ENCODE results near the gene MIB2. TPM values are rescaled to one million over a fixed set of nuclear protein-coding genes. Genes with fewer than 3 reads are reported as not detected.

The MIB2 gene
- total RNA-seq, result 105 and 108 TPM in 2 replicates
- long read RNA-seq, result 0 reads

DNA sequence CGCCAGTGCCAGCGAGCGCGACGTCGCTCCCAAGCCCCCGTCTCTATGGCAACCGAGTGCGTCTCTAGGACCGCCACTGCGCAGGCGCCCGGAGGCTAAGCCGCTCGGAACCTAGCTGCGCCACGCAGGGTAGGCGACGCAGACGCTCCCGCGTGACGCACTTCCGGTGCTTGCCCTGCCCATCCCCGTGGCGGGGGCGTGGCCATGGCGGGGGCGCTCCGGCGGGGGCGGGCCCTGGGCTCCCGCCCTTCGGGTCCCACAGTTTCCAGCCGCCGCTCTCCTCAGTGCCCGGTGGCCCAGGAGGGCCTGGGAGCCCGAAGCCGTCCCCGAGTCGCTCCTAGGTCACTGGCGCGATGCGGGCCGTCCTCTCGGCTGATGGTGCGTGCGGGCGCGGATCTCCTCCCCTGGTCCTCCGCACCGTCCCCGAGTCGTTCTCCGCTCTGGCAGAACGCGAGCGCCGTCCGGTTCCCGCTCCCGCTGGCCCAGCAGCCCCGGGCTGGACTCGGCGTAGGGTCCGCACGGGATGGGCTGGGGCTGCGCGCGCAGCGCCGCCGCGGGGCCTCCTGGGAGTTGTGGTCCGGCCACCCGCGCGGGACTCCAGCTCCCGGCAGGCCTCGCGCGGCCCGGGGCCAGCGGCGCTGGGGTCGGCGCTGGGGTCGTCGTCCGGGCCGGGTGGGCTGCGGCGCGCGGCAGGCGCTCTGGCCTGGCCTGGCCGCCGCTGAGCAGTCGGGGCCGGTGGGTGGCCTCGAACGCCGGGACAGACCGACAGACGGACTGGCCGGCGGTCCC, at the start of gene MIB2:
Gene MIB2, plus strand, starts transcription at position 245 of the 789 bp plus-strand sequence. CDS start 7,953 bp downstream, outside the sequence.
- Mint-ChIP-seq H3K27me3 (ENCODE audit: unreplicated experiment) (no peaks in the 10 kb centered on the region), H3K36me3 (ENCODE audit: unreplicated experiment) (peaks cover 6% of the 10 kb centered on the region), H3K4me3 (ENCODE audit: unreplicated experiment) (peak within 1 kb of the TSS; percentile 87), H3K4me1 (ENCODE audit: unreplicated experiment) (peaks cover 34% of the 10 kb centered on the region), H3K9me3 (ENCODE audit: unreplicated experiment) (no peaks in the 10 kb centered on the region), H3K27ac (ENCODE audit: unreplicated experiment) (peak within 1 kb of the TSS; percentile 81)
- peak; percentile 99 for DNase-seq (ENCODE audit: extremely low spot score, unreplicated experiment)
- TF ChIP-seq, protein P1, sequence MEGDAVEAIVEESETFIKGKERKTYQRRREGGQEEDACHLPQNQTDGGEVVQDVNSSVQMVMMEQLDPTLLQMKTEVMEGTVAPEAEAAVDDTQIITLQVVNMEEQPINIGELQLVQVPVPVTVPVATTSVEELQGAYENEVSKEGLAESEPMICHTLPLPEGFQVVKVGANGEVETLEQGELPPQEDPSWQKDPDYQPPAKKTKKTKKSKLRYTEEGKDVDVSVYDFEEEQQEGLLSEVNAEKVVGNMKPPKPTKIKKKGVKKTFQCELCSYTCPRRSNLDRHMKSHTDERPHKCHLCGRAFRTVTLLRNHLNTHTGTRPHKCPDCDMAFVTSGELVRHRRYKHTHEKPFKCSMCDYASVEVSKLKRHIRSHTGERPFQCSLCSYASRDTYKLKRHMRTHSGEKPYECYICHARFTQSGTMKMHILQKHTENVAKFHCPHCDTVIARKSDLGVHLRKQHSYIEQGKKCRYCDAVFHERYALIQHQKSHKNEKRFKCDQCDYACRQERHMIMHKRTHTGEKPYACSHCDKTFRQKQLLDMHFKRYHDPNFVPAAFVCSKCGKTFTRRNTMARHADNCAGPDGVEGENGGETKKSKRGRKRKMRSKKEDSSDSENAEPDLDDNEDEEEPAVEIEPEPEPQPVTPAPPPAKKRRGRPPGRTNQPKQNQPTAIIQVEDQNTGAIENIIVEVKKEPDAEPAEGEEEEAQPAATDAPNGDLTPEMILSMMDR (IDR thresholded peaks at IDR 0.05), result no peak

DNA sequence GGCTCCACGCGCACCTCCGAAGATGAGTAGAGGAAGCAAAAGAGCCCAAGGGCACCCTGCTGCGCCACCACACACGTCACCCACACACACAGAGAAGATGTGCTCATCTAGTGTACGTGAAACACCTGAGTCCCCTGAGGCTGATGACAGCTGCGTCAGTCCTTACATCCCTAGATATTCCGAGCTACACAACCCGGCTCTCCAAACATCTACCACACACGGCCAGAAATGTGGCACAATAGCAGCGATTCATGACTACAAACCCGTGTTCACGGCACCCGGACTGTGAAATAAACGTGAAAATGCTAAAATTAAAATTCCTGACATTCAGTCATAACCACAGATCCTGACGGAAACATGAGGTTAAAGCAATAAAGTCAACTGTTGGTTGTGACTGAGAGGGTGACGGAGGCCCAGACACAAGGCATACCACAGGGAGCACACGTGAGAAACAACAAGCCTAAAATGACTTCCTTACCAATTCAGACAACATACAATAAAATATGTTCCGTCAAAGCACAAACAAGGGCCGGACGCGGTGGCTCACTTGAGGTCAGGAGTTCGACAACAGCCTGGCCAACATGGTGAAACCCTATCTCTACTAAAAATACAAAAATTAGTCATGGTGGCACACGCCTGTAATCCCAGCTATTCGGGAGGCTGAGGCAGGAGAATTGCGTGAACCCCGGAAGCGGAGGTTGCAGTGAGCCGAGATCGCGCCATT, 48.0 kb upstream of the MIB2 start:
- H3K27ac Mint-ChIP-seq (ENCODE audit: unreplicated experiment), result no peak overlapping the region
- H3K36me3 Mint-ChIP-seq (ENCODE audit: unreplicated experiment), result peaks cover 25% of the 10 kb centered on the region
- DNase-seq (ENCODE audit: extremely low spot score, unreplicated experiment), result no peak
- H3K27me3 Mint-ChIP-seq (ENCODE audit: unreplicated experiment), result no peaks in the 10 kb centered on the region
- H3K4me1 Mint-ChIP-seq (ENCODE audit: unreplicated experiment), result peaks cover 20% of the 10 kb centered on the region
- H3K9me3 Mint-ChIP-seq (ENCODE audit: unreplicated experiment), result no peaks in the 10 kb centered on the region
- no peak overlapping the region for H3K4me3 Mint-ChIP-seq (ENCODE audit: unreplicated experiment)
- TF ChIP-seq, protein P1 (IDR thresholded peaks at IDR 0.05), result no peak

DNA sequence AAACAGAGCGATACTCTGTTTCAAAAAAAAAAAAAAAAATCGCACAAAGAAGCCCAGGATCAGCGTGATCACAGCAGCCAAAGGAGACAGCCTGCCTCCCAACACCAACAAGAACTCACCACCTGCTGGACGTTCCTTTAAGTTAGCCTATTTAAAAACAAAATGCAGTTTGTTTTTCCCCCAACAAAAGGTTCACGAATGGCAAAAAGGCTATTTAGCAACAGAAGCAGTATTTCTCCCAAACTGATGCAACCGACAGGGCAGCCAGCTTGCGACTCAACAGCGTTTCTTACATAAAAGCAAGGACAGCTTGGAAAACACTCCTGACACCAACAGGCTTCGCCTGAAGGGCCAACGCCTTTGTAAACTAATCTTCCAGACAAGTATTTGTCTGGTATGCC, 47.4 kb upstream of the MIB2 start:
- H3K4me3 Mint-ChIP-seq (ENCODE audit: unreplicated experiment), result no peak overlapping the region
- DNase-seq (ENCODE audit: extremely low spot score, unreplicated experiment), result no peak

DNA sequence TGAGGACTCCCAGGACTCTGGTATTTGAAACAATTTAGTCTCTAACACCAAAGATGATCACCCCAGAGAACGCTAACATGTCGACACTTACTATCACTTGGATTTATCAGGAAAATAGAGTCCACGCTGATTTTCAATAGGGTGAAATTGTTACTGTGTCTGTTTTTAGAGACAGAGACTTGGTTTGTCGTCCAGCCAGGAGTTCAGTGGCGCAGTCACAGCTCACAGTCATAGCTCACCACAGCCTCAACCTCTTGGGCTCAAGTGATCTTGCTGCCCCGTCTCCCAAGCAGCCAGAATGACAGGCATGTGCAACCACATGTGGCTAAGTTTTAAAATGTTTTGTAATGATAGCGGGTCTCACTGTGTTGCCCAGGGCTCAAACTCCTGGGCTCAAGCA, 46.0 kb upstream of the MIB2 start:
- no peak for DNase-seq (ENCODE audit: extremely low spot score, unreplicated experiment)
- Mint-ChIP-seq H3K9me3 (ENCODE audit: unreplicated experiment) (no peaks in the 10 kb centered on the region), H3K27ac (ENCODE audit: unreplicated experiment) (no peak overlapping the region), H3K27me3 (ENCODE audit: unreplicated experiment) (no peaks in the 10 kb centered on the region), H3K4me3 (ENCODE audit: unreplicated experiment) (no peak overlapping the region), H3K36me3 (ENCODE audit: unreplicated experiment) (peaks cover 16% of the 10 kb centered on the region), H3K4me1 (ENCODE audit: unreplicated experiment) (peaks cover 33% of the 10 kb centered on the region)
- TF ChIP-seq, protein P1 (IDR thresholded peaks at IDR 0.05), result no peak

More for the DNA sequence above, 47.4 kb upstream of the MIB2 start:
- TF ChIP-seq, protein P1 (IDR thresholded peaks at IDR 0.05), result no peak
- Mint-ChIP-seq H3K27ac (ENCODE audit: unreplicated experiment) (no peak overlapping the region), H3K36me3 (ENCODE audit: unreplicated experiment) (peaks cover 24% of the 10 kb centered on the region), H3K27me3 (ENCODE audit: unreplicated experiment) (no peaks in the 10 kb centered on the region), H3K9me3 (ENCODE audit: unreplicated experiment) (no peaks in the 10 kb centered on the region), H3K4me1 (ENCODE audit: unreplicated experiment) (peaks cover 24% of the 10 kb centered on the region)
